GM18870 (cell line): Measurements from ENCODE around the gene SHF.
A peak's percentile ranks its signal among the peaks of the same experiment; 100 is the strongest.

ENCODE experiments used
- ATAC-seq: cut with Tn5 transposase; IDR thresholded peaks from one replicate; pipeline ENCODE4 v1.9.1; 2021; ENCODE audit warnings: moderate library complexity; ENCODE audit not compliant: unreplicated experiment

The SHF gene

GRCh38 chr15:45199136-45199810 is 11.5 kb upstream of the SHF start:
- ATAC-seq = peak; percentile 12

- peak; percentile 66 for ATAC-seq
Observed at GRCh38 chr15:45198337-45199135, 10.8 kb upstream of the SHF start.

GRCh38 chr15:45197512-45197911 is 9.7 kb upstream of the SHF start:
- no peak for ATAC-seq

DNA sequence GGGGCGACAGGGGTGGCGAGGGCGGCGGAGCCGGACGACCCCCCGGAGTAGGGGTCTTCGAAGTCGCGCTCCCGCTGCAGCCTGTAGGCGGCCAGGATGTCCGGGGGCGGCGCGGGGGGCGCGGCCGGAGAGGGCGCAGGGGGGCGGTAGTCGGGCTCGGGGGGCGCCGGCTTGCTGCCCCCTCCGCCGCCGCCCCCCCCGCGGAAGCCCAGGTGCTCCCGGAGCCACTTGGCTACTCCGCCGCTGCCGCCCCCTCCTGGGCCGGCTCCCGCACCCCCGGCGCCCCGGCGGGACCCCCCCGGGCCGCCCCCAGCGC is 230 bp downstream of the SHF start:
- no peak for ATAC-seq

GRCh38 chr15:45186771-45187577 is 792 bp downstream of the SHF start:
- ATAC-seq = no peak

DNA sequence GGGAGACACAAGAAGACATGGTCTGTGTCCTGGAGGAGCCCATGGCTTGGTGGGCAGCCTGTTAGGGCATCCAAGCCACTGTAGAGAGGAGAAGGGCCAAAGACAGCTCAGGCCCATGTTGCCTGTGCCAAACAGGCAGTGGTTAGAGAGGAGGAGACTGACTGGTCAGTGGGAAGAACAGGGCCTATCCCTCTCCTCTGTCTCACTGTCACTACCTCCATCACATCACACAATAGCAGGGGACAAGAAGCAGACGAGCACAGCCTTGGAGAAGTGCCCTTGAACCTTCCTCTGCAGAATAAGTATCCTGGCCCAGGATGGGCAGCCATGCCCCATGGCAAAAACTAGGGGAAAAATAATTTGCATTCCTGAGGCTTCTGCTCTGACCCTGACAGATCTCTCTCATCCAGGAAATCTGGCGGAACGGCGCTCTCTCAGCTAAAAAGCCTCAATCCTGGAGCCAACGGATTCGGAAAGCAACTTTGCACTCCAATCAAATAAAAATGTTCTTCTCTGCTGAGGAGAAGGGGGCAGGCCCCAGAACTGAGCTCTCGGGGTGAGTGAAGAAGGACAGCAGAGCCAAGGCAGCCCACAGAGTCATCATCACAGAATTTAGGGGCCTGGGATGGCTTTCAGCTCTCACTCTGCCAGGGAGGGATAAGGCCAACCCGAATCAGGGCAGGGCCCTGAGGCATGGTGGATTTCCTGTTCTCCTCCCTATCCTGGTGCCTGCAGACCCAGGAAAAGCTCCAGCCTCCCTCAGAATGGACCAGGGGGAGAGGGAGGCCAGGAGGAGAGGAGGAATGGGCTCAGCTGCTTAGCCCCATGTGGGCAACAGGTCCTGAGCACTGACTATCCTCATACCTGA is 1.6 kb downstream of the SHF start:
- ATAC-seq = no peak

- ATAC-seq = no peak
Observed at GRCh38 chr15:45185069-45185779, 2.5 kb downstream of the SHF start.

DNA sequence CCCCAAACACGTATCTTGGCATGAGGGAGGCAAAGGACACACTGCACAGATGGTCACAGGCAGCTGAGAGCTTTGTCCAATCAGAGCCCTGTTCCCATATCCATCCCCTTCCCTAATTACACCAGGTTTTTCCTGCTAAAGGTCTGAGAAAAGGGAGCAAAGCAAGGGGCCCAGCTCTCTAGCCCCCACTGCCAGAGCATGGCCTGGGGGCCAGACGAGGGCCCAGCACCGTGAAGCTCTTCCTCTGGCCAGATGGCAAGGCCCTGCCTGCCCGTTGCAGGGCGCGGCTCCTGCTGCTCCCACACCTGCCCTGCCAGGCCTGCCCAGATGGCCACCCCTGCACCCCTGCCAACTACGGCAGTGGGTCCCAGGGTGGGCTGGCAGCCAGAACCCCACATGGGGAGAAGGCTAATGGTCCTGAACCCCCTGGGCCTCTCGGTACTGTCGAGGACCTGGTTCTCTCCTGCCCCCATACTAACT is 3.2 kb downstream of the SHF start:
- no peak for ATAC-seq

DNA sequence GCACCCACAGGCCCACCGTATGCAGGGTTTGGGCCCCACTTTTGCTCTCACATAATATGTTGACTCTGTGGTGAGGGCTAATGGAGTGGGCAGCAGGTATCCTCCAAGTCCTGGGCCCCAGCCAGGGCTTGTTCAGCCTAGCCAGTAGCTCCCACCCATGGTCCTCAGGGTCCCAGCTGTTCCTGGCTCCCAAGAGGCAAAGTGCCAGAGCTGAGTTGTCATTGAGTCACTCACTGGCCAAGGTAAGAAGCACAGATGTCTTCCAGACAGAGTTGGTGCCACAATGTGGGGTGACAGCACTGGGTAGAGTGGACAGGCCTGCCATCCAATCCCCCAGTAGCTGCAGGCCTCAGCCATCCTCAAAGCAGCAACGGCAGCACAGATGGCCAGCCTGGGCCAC is 4.3 kb downstream of the SHF start:
- no peak for ATAC-seq

DNA sequence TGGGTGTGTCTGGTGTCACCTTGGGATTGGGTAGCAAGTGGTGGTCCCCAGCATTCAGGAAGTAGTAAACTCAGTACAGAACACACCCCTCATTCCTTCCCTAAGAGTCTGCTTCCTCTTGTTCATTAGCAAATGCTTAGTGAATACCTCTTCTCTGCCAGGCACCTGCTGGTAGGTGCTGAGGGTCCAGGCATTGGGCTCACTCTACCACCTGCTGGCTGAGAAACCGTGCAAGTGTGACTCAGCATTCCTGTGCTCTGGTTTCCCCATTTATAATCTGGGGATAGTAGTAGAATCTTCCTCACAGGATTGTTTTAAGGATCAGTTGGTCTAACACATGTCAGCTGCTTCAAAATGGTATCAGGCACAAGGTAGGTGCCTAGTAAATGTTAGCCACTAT is 4.8 kb downstream of the SHF start:
- no peak for ATAC-seq

DNA sequence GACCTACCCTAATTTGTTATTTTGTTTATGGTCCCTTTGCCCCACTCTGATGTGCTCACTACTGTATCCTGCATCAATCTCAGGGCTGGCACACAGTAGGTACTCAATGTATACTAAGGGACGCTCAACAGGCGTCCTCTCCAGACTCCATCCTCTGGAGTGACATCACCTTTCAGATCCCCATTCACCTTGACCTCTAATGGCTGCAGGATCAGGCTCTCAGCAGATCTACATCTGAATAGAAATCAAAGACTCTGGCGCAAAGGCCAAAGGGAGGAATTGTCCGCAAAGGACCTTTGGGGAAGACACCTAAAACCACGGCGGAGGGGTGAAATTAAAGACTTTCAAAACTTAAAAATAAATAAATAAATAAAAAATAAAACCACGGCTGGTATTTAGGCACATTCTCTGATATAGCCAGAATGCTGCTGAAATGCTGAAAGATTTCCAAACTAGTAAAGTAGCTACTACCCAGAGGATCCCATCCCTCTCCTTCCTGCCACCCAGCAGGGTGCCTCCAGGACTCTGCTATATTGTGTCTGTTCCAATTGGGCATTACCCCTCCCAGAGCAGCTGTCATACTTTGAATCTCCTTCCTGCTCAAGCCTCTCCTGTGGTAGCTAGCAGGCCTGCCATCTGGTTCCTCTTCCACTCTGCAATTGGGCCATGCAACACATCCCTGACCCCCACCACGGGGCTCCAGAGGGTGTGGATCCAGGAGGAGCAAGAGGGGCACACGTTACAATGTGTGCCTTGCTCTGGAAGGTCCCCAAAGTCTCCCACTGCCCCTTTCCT is 6.1 kb downstream of the SHF start:
- ATAC-seq = no peak

DNA sequence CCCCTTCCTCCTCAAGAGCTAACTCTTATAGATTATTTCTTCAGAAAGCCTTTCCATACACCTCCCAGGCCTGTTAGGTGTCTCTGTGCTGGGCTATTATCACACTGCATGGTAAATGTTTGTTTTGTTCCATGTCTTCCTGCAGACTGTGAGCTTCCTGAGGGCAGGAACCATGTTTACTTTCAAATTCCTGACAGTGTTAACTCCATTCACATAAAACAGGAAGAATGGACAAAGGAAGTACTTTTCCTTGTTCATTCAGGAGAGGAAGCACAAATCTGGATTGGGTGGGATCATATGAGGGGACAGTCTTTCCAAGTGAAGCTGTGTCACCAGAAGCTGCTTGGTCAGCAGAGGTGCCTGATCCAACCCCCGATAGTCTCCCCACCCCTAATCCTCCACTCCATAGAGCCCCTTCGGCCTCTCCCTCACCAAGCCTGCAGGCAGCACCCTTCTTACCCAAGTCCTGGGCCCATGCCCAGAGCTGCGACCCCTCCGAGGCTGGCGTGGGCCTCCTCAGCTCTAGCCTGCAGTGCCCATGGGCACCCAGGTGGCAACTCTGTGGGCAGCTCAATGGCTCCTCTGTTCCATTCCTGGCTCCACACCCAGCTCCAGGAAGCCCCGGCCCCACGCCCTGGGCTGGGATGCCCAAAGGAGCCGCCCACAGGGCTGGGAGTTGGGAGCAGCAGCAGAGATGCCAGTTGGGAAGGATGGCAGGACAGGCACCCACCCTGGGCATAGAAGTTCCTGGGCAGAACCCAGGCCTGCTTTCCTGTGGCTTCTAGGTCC is 6.9 kb downstream of the SHF start:
- no peak for ATAC-seq

GRCh38 chr15:45180201-45180600 is 7.6 kb downstream of the SHF start:
- no peak for ATAC-seq

DNA sequence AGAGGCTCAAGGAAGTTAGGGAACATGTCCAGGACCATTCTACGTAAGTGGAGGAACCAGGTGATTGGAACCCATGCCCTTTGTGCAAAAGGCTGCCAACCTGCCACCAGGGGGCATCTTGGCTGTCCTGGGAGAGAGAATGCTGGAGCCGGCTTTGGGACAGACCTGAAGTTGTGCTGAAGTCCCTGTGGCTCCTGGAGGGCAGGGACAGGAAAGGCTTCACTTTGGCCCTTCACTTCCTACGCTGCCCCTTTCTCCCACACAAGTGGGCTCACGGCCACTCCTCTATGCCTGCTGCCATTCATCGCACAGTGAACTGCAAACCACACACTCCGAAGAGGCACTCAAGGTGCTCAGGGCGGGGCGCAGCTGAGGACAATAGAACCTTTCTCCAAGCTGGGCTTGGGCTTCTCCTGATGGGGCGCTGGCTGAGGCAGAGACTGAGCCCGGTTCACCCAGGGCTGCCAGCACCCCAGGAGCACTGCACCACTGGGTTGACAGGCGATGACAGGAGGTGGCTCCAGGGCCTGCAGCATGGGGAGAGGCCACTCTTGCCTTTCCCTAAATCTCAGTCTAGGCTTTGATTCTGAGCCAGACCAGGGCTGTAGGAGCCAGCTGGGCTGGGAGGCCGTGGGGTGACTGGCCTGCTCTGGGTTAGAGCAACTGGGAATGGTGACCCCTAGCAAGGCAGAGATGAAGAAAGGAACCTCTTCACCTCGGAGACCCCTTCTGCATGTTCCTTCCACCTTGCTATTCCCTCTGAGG is 8.4 kb downstream of the SHF start:
- no peak for ATAC-seq

DNA sequence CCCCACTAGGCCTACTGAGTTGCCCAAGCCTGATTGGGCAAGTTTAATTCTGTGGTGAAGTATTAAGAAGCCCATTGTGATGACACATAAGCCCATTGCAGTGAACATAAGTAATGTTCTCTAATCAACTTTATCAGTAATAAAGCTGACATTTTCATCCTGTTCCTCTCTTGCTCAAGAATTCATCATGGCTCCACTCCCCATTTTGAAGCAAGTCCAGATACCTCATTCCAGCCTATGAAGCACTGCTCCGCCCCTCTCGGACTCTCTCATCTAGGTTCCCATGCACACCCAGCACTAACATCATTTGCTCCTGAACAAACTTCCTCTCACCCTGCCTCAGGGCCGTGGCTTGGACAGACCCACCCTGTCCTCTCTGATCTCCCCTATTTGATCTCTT is 10.5 kb downstream of the SHF start:
- ATAC-seq = no peak

DNA sequence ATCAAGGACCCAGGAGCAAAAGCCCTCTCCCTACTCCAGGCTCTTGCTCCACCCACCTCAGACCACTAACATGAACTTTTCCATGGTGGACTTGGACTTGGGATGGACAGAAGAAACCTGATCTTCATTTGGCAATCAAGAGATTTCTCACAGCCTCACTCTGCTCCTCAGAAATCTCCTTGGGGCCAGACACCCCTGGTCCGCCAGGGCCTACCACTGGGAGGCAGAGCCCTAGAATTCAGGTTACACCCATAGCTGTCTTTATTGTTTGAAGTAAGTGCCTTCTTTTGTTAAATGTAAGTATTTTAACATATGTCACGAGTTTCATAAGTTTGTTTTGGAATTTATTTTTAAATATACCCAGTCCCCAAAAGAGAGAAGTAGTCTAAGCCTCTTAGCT is 13.2 kb downstream of the SHF start:
- ATAC-seq = no peak

- no peak for ATAC-seq
Observed at GRCh38 chr15:45174069-45174468, 13.7 kb downstream of the SHF start.

GRCh38 chr15:45171912-45172311 is 15.9 kb downstream of the SHF start:
- ATAC-seq = no peak
